Ovary (tissue), 9 donors: ENCODE results near the gene TMEM18. TPM values are rescaled to one million over a fixed set of nuclear protein-coding genes. Genes with fewer than 3 reads are reported as not detected.

Experiments used
- DNase-seq, 5 donors: peaks; one replicate each; pipeline ENCODE4 v3.0.0-alpha.2; 2019 to 2020
- H3K27ac ChIP-seq, 2 donors: fragments of 200-600 bp; one replicate each; pipeline versions ENCODE4 v1.5.1 to v1.8.0; 2019 to 2022
- H3K27me3 ChIP-seq: fragments of 200-600 bp; one replicate; pipeline ENCODE4 v1.8.0; 2022
- H3K36me3 ChIP-seq: fragments of 200-600 bp; sonication (generic); one replicate; pipeline ENCODE4 v1.5.1; 2019
- H3K4me1 ChIP-seq: one replicate; pipeline ENCODE4 v1.8.1; 2013; ENCODE audit warnings: mild to moderate bottlenecking, moderate library complexity; ENCODE audit not compliant: insufficient read depth
- H3K4me3 ChIP-seq: fragments of 200-600 bp; sonication (generic); one replicate; pipeline ENCODE4 v1.5.1; 2017
- H3K9me3 ChIP-seq, 2 donors: fragments of 200-600 bp in 1 of 2; sonication (generic) in 1 of 2; one replicate each; pipeline versions ENCODE4 v1.5.1 to v1.8.1; 2013 to 2019; ENCODE audit warnings: mild to moderate bottlenecking in 1 of 2, moderate library complexity in 1 of 2
- EP300 ChIP-seq: sonication (generic); formaldehyde crosslinking; IDR thresholded peaks from one replicate; pipeline ENCODE4 v1.6.1; 2017; ENCODE audit warnings: antibody characterized with exemption
- POLR2A ChIP-seq: fragments of 450-650 bp; IDR thresholded peaks from one replicate; pipeline ENCODE4 v1.6.1; 2017; ENCODE audit warnings: antibody characterized with exemption, mild to moderate bottlenecking, moderate library complexity
- WGBS, 3 donors: extraction: QIAGEN DNeasy Blood & Tissue Kit in 1 of 3; methylation state at CpG; one replicate each; pipeline versions ENCODE4 v1.1.5 to v1.1.7; 2013 to 2017; 5-methylcytosine and 5-hydroxymethylcytosine counted together
- intact Hi-C, 4 donors: fragments of 100-400 bp; cut with DNase I; formaldehyde crosslinking; loops; one replicate each; pipeline versions ENCODE4 v1.11.0 to v1.15.1; 2022 to 2023
- polyA plus RNA-seq, 2 donors: library from polyadenylated mRNA; stranded (reverse); fragments of 200-250 nt in 1 of 2; fragments of 350-450 nt in 1 of 2; fragmentation: Illumina TruSeq in 1 of 2; extraction: RNeasy Lipid Tissue Mini Kit (QIAGEN cat#74804) in 1 of 2; gene quantifications; one replicate each; pipeline ENCODE4 v1.2.3, GENCODE V29; 2013 to 2014
- total RNA-seq, 7 donors: library from RNA; depleted of rRNA in 2 of 7; stranded (reverse); fragments of >200 nt in 2 of 7; fragmentation: NEBNext Ultra II Directional in 3 of 7; extraction: Animal tissue kit (Norgen Biotek cat#: 25700) in 3 of 7; gene quantifications; one replicate each; pipeline versions ENCODE4 v1.1.0 to v1.2.4, GENCODE V29; 2016 to 2023
- TF ChIP-seq, protein P1 (sequence below), 3 donors: fragments of 450-650 bp in 2 of 3; fragments of 200-600 bp in 1 of 3; IDR thresholded peaks; one replicate each; pipeline versions ENCODE4 v1.5.1 to v1.8.0; 2016 to 2022; ENCODE audit warnings: antibody characterized with exemption in 3 of 3, mild to moderate bottlenecking in 1 of 3
- donor health status: DM: no; HTN: no; CAD: no; lungs with moderate emphysema.
- donor health status: DM: no; HTN: no; CAD: no.
- donor health status: Bipolar disorder and iron deficiency.
- donor health status: DM: yes; HTN: yes; CAD: no.
- donor health status: DM: no; HTN: no; CAD: no.
- donor health status: DM: yes; HTN: yes; CAD: no.

The TMEM18 gene
- total and polyA plus RNA-seq, 9 donors: 27.5 to 48.5 (median 40.4) TPM

DNA sequence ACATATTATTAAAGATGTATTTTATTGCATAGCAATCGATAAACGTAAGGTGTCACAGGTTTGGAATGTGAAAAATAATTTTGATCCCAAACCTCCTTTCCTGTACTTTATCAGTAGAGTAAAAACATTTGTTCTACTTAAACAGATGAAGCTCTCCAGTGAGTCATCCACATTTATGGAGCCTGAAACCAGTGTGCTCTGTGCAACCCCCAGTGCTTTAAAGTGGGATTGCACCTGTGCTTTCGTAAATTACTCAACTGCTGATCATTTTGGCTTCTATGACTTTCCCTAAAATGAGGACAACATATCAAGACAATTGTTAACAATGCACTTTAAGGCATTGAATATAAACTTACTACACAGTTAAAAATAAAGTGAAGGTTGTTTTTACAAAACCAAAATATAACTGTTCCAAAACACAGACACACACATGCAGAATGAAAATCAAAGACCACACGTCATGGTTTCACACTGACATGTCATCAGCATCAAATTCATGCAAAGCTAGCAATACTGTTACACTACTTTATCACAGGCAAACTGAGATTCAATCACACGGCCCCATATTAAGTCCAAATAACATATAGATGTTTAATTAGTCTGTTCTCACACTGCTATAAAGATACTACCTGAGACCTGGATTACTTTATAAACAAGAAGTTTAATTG is 9.7 kb downstream of the TMEM18 start:
- Histone ChIP-seq H3K4me3 (no peak overlapping the region), H3K9me3 (peaks cover 0 to 7% of the 10 kb centered on the region in 2 donors), H3K27ac (no peak overlapping the region), H3K4me1 (no peaks in the 10 kb centered on the region), H3K36me3 (no peaks in the 10 kb centered on the region), H3K27me3 (no peaks in the 10 kb centered on the region)
- intact Hi-C loops: no loop called here
- DNase-seq: no peak
- 58 to 68% (median 61%) methylated on average over 5 of the region's 5 CpGs for WGBS, 3 donors
- TF ChIP-seq, protein P1, sequence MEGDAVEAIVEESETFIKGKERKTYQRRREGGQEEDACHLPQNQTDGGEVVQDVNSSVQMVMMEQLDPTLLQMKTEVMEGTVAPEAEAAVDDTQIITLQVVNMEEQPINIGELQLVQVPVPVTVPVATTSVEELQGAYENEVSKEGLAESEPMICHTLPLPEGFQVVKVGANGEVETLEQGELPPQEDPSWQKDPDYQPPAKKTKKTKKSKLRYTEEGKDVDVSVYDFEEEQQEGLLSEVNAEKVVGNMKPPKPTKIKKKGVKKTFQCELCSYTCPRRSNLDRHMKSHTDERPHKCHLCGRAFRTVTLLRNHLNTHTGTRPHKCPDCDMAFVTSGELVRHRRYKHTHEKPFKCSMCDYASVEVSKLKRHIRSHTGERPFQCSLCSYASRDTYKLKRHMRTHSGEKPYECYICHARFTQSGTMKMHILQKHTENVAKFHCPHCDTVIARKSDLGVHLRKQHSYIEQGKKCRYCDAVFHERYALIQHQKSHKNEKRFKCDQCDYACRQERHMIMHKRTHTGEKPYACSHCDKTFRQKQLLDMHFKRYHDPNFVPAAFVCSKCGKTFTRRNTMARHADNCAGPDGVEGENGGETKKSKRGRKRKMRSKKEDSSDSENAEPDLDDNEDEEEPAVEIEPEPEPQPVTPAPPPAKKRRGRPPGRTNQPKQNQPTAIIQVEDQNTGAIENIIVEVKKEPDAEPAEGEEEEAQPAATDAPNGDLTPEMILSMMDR (IDR thresholded peaks at IDR 0.05): peak in 1 of 3 donors; percentile 45
- TF ChIP-seq EP300: no peak

DNA sequence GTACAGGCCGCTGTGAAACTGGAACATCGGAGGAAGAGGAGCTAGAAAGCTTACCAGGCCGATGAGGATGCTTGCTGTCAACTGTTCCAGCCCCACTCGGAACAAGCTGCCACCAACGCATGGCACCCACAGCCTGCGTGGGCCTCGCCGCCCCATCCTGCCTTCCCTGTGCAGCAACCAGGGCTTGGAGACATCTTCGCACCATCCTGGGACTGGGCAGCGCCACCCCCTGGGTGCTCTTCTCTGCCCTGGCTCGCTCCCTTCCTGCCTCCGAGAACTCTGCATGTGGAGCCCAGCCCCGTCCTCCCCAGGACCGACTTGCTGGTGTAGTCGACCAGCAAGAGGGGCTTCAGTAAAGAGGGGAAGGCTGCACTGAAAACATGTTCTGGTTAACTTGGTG is 10.8 kb downstream of the TMEM18 start:
- H3K36me3 ChIP-seq: no peaks in the 10 kb centered on the region
- 97 to 99% (median 98%) methylated on average over 15 of the region's 15 CpGs for WGBS, 3 donors
- H3K9me3 ChIP-seq: peaks cover 0 to 7% of the 10 kb centered on the region in 2 donors
- H3K27ac ChIP-seq: no peak overlapping the region
- H3K4me1 ChIP-seq: no peaks in the 10 kb centered on the region
- intact Hi-C loops: no loop called here
- H3K27me3 ChIP-seq: no peaks in the 10 kb centered on the region
- DNase-seq: no peak
- H3K4me3 ChIP-seq: no peak overlapping the region
- TF ChIP-seq POLR2A: no peak
- no peak for TF ChIP-seq EP300
- TF ChIP-seq, protein P1 (IDR thresholded peaks at IDR 0.05): no peak

DNA sequence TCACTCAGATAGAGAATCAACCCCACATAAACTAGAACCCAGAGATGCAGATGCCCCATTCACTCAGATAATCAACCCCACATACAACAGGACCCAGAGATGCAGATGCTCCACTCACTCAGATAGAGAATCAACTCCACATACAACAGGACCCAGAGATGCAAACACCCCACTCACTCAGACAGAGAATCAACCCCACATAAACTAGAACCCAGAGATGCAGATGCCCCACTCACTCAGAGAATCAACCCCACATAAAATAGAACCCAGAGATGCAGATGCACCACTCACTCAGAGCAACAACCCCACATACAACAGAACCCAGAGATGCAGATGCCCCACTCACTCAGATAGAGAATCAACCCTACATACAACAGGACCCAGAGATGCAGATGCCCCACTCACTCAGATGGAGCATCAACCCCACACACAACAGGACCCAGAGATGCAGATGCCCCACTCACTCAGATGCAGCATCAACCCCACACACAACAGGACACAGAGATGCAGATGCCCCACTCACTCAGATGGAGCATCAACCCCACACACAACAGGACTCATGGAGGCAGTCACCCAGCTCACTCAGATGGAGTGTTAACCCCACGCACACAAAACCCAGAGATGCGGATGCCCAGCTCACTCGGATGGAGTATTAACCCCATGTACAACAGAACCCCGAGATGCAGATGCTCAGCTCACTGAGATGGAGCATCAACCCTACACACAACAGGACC is 11.7 kb downstream of the TMEM18 start:
- Histone ChIP-seq H3K27me3 (no peaks in the 10 kb centered on the region), H3K4me1 (no peaks in the 10 kb centered on the region), H3K27ac (no peak overlapping the region), H3K4me3 (no peak overlapping the region), H3K9me3 (peaks cover 0 to 7% of the 10 kb centered on the region in 2 donors), H3K36me3 (no peaks in the 10 kb centered on the region)
- intact Hi-C loops: no loop called here
- WGBS, 3 donors: 98 to 100% (median 98%) methylated on average over 4 of the region's 4 CpGs
- DNase-seq: no peak
- TF ChIP-seq POLR2A: no peak

DNA sequence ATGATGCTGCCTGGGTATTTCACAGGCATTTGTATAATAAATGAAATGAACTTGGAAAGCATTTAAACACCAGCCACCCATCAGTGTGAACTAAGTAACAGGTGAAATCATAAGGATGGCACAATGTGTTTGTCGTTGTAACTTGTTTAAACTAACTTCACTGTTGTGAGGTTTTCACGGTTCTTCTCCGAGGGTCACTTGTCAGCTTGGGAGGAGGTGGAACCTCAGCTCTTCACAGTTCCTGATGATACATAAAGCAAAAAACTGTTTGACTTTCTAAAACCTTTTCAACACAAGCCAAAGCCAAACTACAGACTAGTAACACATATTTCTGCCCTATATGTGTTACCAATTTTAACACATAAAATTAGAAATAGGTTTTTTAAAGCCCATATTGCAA is 13.1 kb downstream of the TMEM18 start:
- intact Hi-C loops: no loop called here

More for the DNA sequence above, 13.1 kb downstream of the TMEM18 start:
- Histone ChIP-seq H3K4me3 (no peak overlapping the region), H3K27me3 (no peaks in the 10 kb centered on the region), H3K27ac (no peak overlapping the region), H3K4me1 (no peaks in the 10 kb centered on the region), H3K36me3 (no peaks in the 10 kb centered on the region), H3K9me3 (peaks cover 0 to 7% of the 10 kb centered on the region in 2 donors)
- no peak for DNase-seq
- TF ChIP-seq EP300: no peak
- TF ChIP-seq POLR2A: no peak
- TF ChIP-seq, protein P1 (IDR thresholded peaks at IDR 0.05): no peak
- 93 to 96% (median 96%) methylated on average over 3 of the region's 3 CpGs for WGBS, 3 donors
